Measurements from ENCODE around the gene NTF4. TPM values are rescaled to one million over a fixed set of nuclear protein-coding genes. Genes with fewer than 3 reads are reported as not detected.
"Not testable (repeated sequence)": the region's sequence is repeated elsewhere in the genome, so short reads cannot be mapped to it uniquely, and the experiment has no call there.

Gene NTF4
- total RNA-seq, 1 donor from 2014 or later: 7.3 TPM

DNA sequence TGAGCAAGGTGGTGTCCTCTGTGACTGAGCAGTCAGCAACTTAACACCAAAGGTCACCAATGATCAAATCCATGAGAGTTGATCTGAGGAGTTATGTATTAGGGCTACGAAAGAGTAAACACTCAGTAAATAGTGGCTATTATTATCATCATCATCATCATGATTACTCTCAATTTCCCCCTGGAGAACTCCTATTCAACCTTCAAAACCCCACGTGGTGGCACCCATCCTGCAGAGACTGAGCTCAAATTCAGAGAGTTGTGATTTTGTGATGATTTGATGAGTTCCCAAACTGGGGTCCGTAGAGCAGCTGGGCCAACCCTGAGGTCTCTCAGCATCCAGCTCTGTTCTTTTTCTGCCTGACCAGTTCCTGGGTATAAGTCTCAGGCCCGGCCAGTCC lies 14.8 kb downstream of the NTF4 start:
- not testable (repeated sequence) for H3K36me3 Mint-ChIP-seq (ENCODE audit: low read depth, unreplicated experiment); H3K27ac ChIP-seq (ENCODE audit: low read depth, low read length); H3K4me3 ChIP-seq (ENCODE audit: insufficient read depth, low read depth, low read length); H3K4me3 Mint-ChIP-seq (ENCODE audit: unreplicated experiment); DNase-seq (ENCODE audit: low read depth); H2AFZ ChIP-seq (ENCODE audit: low read depth, low read length); H3K36me3 ChIP-seq (ENCODE audit: insufficient read depth, low read length); H3K4me1 ChIP-seq (ENCODE audit: insufficient read depth, low read length); H3K27me3 Mint-ChIP-seq (ENCODE audit: low read depth, unreplicated experiment); H4K20me1 ChIP-seq (ENCODE audit: insufficient read depth, low read length); H3K9me3 Mint-ChIP-seq (ENCODE audit: unreplicated experiment); H3K27me3 ChIP-seq (ENCODE audit: insufficient read depth, low read length); H3K9me3 ChIP-seq (ENCODE audit: insufficient read depth, low read depth, low read length); H3K79me2 ChIP-seq (ENCODE audit: insufficient read depth, low read length); H3K9ac ChIP-seq (ENCODE audit: low read length); FAIRE-seq
- Mint-ChIP-seq H3K27ac (ENCODE audit: unreplicated experiment) (peak overlapping the region; percentile 91), H3K4me1 (ENCODE audit: low read depth, unreplicated experiment) (peaks cover 11% of the 10 kb centered on the region)
- H3K4me2 ChIP-seq (ENCODE audit: low read length): peak overlapping the region; percentile 62

- H3K4me3 ChIP-seq (ENCODE audit: insufficient read depth, low read depth, low read length); H3K27ac ChIP-seq (ENCODE audit: low read depth, low read length); H3K9ac ChIP-seq (ENCODE audit: low read length); DNase-seq (ENCODE audit: low read depth); H3K9me3 Mint-ChIP-seq (ENCODE audit: unreplicated experiment); FAIRE-seq; H3K36me3 Mint-ChIP-seq (ENCODE audit: low read depth, unreplicated experiment); H3K4me1 ChIP-seq (ENCODE audit: insufficient read depth, low read length); H3K27me3 Mint-ChIP-seq (ENCODE audit: low read depth, unreplicated experiment); H4K20me1 ChIP-seq (ENCODE audit: insufficient read depth, low read length); H3K79me2 ChIP-seq (ENCODE audit: insufficient read depth, low read length); H3K36me3 ChIP-seq (ENCODE audit: insufficient read depth, low read length); H3K4me3 Mint-ChIP-seq (ENCODE audit: unreplicated experiment); H3K9me3 ChIP-seq (ENCODE audit: insufficient read depth, low read depth, low read length); H3K27me3 ChIP-seq (ENCODE audit: insufficient read depth, low read length); H2AFZ ChIP-seq (ENCODE audit: low read depth, low read length): not testable (repeated sequence)
- peak within 1 kb of the TSS; percentile 62 for H3K4me2 ChIP-seq (ENCODE audit: low read length)
- peak within 1 kb of the TSS; percentile 84 for H3K27ac Mint-ChIP-seq (ENCODE audit: unreplicated experiment)
- peaks cover 11% of the 10 kb centered on the region for H3K4me1 Mint-ChIP-seq (ENCODE audit: low read depth, unreplicated experiment)
These were observed 15.6 kb downstream of the NTF4 start, which contains the start of gene CGB8 for GRCh38 chr19:49049011-49049410. CGB8 (minus strand) TSS chr19:49049111; CDS start chr19:49048739, 372 bp downstream.

GRCh38 chr19:49043548-49043947 lies 21.1 kb downstream of the NTF4 start, which contains the start of gene CGB5:
CGB5 (plus strand) TSS chr19:49043848; CDS start chr19:49044210, 362 bp downstream.
- H3K27me3 Mint-ChIP-seq (ENCODE audit: low read depth, unreplicated experiment); H4K20me1 ChIP-seq (ENCODE audit: insufficient read depth, low read length); DNase-seq (ENCODE audit: low read depth); H3K27ac Mint-ChIP-seq (ENCODE audit: unreplicated experiment); H3K9me3 ChIP-seq (ENCODE audit: insufficient read depth, low read depth, low read length); H3K4me3 ChIP-seq (ENCODE audit: insufficient read depth, low read depth, low read length); H3K27me3 ChIP-seq (ENCODE audit: insufficient read depth, low read length); H2AFZ ChIP-seq (ENCODE audit: low read depth, low read length); H3K4me3 Mint-ChIP-seq (ENCODE audit: unreplicated experiment); H3K36me3 ChIP-seq (ENCODE audit: insufficient read depth, low read length); FAIRE-seq; H3K9me3 Mint-ChIP-seq (ENCODE audit: unreplicated experiment); H3K79me2 ChIP-seq (ENCODE audit: insufficient read depth, low read length); H3K9ac ChIP-seq (ENCODE audit: low read length); H3K36me3 Mint-ChIP-seq (ENCODE audit: low read depth, unreplicated experiment); H3K4me2 ChIP-seq (ENCODE audit: low read length); H3K27ac ChIP-seq (ENCODE audit: low read depth, low read length): not testable (repeated sequence)
- peaks cover 14% of the 10 kb centered on the region for H3K4me1 ChIP-seq (ENCODE audit: insufficient read depth, low read length)
- peaks cover 14% of the 10 kb centered on the region for H3K4me1 Mint-ChIP-seq (ENCODE audit: low read depth, unreplicated experiment)

DNA sequence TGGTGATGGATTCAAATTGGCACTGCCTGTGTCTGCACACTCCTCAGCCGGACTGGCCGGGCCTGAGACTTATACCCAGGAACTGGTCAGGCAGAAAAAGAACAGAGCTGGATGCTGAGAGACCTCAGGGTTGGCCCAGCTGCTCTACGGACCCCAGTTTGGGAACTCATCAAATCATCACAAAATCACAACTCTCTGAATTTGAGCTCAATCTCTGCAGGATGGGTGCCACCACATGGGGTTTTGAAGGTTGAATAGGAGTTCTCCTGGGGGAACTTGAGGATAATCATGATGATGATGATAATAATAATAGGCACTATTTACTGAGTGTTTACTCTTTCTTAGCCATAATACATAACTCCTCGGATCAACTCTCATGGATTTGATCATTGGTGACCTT lies 22.0 kb downstream of the NTF4 start:
- not testable (repeated sequence) for H3K36me3 ChIP-seq (ENCODE audit: insufficient read depth, low read length); H4K20me1 ChIP-seq (ENCODE audit: insufficient read depth, low read length); H3K27me3 ChIP-seq (ENCODE audit: insufficient read depth, low read length); H3K27ac Mint-ChIP-seq (ENCODE audit: unreplicated experiment); H3K27me3 Mint-ChIP-seq (ENCODE audit: low read depth, unreplicated experiment); H2AFZ ChIP-seq (ENCODE audit: low read depth, low read length); H3K9ac ChIP-seq (ENCODE audit: low read length); H3K27ac ChIP-seq (ENCODE audit: low read depth, low read length); H3K36me3 Mint-ChIP-seq (ENCODE audit: low read depth, unreplicated experiment); FAIRE-seq; H3K9me3 Mint-ChIP-seq (ENCODE audit: unreplicated experiment); DNase-seq (ENCODE audit: low read depth); H3K4me3 Mint-ChIP-seq (ENCODE audit: unreplicated experiment); H3K9me3 ChIP-seq (ENCODE audit: insufficient read depth, low read depth, low read length); H3K4me3 ChIP-seq (ENCODE audit: insufficient read depth, low read depth, low read length); H3K79me2 ChIP-seq (ENCODE audit: insufficient read depth, low read length)
- peaks cover 19% of the 10 kb centered on the region for H3K4me1 ChIP-seq (ENCODE audit: insufficient read depth, low read length)
- peak overlapping the region; percentile 53 for H3K4me2 ChIP-seq (ENCODE audit: low read length)
- H3K4me1 Mint-ChIP-seq (ENCODE audit: low read depth, unreplicated experiment): peaks cover 19% of the 10 kb centered on the region

All from astrocyte (in vitro differentiated cells and primary cell).